HG03439 (cell line): ENCODE data around the gene CMYA5.

Experiments
- ATAC-seq: cut with Tn5 transposase; IDR thresholded peaks from one replicate; pipeline ENCODE4 v1.9.1; 2021; ENCODE audit warnings: mild to moderate bottlenecking, moderate library complexity; ENCODE audit not compliant: unreplicated experiment

CMYA5 gene

GRCh38 chr5:79834098-79834753, 144.6 kb downstream of the CMYA5 start:
- no peak for ATAC-seq

GRCh38 chr5:79834754-79835714, 145.4 kb downstream of the CMYA5 start:
- no peak for ATAC-seq

GRCh38 chr5:79837761-79838551, 148.3 kb downstream of the CMYA5 start:
- no peak for ATAC-seq

GRCh38 chr5:79840084-79840990, 150.7 kb downstream of the CMYA5 start:
- no peak for ATAC-seq

- ATAC-seq = no peak
Observed at GRCh38 chr5:79841172-79841571, 151.5 kb downstream of the CMYA5 start.

- no peak for ATAC-seq
Observed at GRCh38 chr5:79842006-79842881, 152.6 kb downstream of the CMYA5 start.

- ATAC-seq = no peak
Observed at GRCh38 chr5:79842991-79843390, 153.4 kb downstream of the CMYA5 start.

GRCh38 chr5:79843450-79844388, 154.1 kb downstream of the CMYA5 start:
- ATAC-seq = no peak

GRCh38 chr5:79844571-79844970, 154.9 kb downstream of the CMYA5 start:
- no peak for ATAC-seq

- ATAC-seq = no peak
Observed at GRCh38 chr5:79845448-79846197, 156.0 kb downstream of the CMYA5 start.

- ATAC-seq = no peak
Observed at GRCh38 chr5:79846198-79846521, 156.5 kb downstream of the CMYA5 start.

GRCh38 chr5:79847561-79847960, 157.9 kb downstream of the CMYA5 start:
- no peak for ATAC-seq

- no peak for ATAC-seq
Observed at GRCh38 chr5:79849061-79849460, 159.4 kb downstream of the CMYA5 start.
